NCI-H82 treated with DMSO at 0.1 percent for 48 hours (cell line): ENCODE measurements around the gene C5orf15.
A peak's percentile ranks its signal among the peaks of the same experiment; 100 is the strongest.

Source experiments
- DNase-seq: peaks from one replicate; lab custom pipeline; 2025; ENCODE audit not compliant: unreplicated experiment; lab: John Stamatoyannopoulos, UW

C5orf15 gene

GRCh38 chr5:133968204-133968980, at the start of gene C5orf15:
Gene C5orf15, minus strand, starts transcription at chr5:133968625. Its CDS starts 41 bp downstream, at chr5:133968584.
- DNase-seq = peak; percentile 91

GRCh38 chr5:134008266-134008749, 39.9 kb upstream of the C5orf15 start:
- no peak for DNase-seq

DNA sequence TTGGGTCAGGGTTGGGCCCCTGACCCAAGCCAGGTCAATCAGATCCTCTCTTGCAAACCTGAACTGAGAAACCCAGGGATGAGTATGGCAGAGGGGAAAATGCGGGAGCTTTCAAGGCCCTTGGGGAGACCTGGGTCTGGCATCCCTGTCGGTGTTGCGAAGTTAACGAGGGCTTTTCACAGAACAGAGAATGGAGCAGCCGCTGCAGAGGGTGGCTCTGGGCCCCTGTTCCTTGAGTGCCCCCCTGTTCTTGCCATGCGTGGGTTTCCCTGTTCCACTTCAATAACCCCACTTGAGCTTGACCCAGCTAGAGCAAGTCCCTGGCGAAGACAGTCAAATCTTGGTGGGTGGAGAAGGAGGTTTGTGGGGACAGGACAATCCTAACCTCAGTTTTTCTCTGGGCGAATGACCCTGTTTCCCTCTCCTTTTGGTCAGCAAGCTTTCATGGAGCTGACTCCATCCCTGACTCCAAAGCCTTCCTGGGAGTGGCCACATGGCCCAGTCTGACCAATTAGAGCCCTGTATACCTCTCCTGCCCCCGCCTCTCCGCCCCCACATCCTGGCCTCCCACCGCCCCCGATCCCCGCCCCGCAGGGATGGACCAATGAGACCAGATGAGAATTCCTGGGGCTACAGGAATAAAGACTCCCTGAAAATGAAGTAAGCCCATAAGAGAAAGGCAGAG, 39.3 kb upstream of the C5orf15 start:
- DNase-seq = peak; percentile 10

DNA sequence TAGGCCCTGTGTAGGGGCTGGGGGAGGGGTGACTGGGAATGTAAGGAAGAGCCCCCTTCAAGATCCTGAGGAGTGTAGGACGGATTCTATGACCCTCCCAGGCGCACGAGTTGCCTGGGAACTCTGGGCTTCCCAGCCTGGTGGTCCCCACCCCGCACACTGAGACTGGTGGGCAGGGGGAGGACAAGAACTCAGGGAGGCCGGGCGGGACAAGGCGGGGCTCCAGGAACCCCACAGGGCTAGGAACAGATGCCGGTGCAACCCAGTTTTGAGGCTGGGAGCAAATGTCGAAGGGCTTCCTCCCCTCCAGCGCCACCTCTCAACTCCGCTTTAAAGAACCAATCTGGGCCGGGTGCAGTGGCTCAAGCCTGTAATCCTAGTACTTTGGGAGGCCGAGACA, 37.7 kb upstream of the C5orf15 start:
- no peak for DNase-seq

- DNase-seq = no peak
Observed at GRCh38 chr5:134005417-134006061, 37.1 kb upstream of the C5orf15 start.

- peak; percentile 17 for DNase-seq
Observed at GRCh38 chr5:134004626-134005416, 36.4 kb upstream of the C5orf15 start, which contains the start of gene VDAC1. Gene VDAC1, minus strand, starts transcription at chr5:134004975. Its CDS starts 11,963 bp downstream, at chr5:133993012.

- DNase-seq = no peak
Observed at GRCh38 chr5:134003817-134004625, 35.6 kb upstream of the C5orf15 start.

- DNase-seq = no peak
Observed at GRCh38 chr5:134003064-134003816, 34.8 kb upstream of the C5orf15 start.

- DNase-seq = no peak
Observed at GRCh38 chr5:134001938-134002731, 33.7 kb upstream of the C5orf15 start.

GRCh38 chr5:134000696-134001453, 32.5 kb upstream of the C5orf15 start:
- no peak for DNase-seq

GRCh38 chr5:134000091-134000511, 31.7 kb upstream of the C5orf15 start:
- no peak for DNase-seq

GRCh38 chr5:133998807-133999206, 30.4 kb upstream of the C5orf15 start:
- no peak for DNase-seq

- no peak for DNase-seq
Observed at GRCh38 chr5:133998042-133998441, 29.6 kb upstream of the C5orf15 start.

DNA sequence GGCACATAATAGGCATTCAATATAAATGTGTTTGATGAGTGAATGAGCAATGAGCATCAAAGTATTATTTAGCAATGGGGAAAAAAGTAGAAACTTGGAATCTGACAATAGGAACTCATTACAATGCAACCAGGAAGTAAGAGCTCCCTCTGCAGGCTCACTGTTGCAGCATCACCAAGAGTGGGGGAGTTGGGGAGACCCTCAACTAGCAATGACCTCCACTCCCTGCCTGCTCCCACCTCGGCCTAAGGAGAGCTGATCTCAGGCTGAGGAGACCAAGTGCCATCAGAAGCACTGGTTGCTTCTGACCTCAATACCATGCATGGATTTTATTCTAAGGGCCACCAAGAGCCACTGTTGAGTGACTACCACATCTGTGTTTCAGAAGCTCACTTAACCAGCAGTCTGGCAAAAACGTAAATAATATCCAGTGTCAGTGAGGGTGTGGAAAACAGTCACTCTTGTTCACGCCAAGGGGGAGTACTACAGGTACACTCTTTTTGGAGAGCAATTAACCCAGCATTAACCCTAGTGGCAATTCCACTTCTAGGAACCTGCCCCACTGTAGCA, 28.3 kb upstream of the C5orf15 start:
- DNase-seq = no peak

- DNase-seq = no peak
Observed at GRCh38 chr5:133995883-133996563, 27.6 kb upstream of the C5orf15 start.

DNA sequence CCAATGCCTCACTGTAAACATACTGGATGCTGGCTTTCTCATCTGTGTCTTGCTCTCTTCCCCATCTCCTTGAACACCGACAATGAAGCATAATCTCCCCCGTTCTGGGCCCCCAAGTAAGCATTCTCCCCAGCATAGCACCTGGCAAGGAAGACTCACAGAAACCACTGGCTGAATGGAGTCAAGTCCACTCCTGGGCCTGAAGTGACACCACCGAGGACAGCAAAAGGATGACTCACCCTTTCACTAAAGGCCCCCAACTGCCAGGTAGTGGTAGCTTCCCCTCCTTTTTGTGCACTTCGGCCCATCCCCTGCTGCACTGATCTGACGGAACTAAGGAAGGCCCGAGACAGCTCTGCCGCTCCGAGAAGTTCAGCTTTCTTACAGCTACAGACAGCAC, 26.9 kb upstream of the C5orf15 start:
- no peak for DNase-seq

GRCh38 chr5:133994990-133995333, 26.5 kb upstream of the C5orf15 start:
- DNase-seq = peak; percentile 72
